ENCODE data around the gene RTTN. TPM values are rescaled to one million over a fixed set of nuclear protein-coding genes. Genes with fewer than 3 reads are reported as not detected.

RTTN gene
- polyA plus RNA-seq, 1 of the 3 experiments (the other 2 are of a cell fraction), result 4.7 TPM

DNA sequence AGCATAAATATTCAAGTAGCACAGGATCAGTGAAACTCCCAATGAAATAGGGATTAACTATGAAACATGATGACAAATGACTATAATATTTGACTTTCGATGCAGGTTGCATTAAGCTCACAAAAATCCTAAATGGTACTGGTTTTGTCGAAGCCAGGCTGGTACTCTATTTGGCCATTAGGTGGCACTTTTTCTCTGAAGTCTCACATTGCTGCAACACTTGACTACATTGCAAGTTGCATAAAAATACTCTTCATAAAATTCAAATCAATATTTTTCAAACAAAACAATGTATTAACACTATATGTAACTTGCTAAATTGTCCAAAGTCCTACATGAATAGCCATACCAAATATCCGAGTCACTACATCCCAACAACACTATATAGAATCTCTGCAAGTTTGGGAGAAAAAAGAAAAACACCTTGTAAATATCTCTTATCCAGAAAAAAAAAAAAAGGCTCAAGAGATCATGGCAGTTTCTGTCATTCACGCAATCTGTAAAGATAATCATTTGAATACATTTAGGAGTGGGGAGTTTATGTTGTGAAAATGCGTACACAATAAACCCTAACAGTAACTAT is 9.5 kb downstream of the RTTN start:
- TF ChIP-seq CTCF (IDR thresholded peaks at IDR 0.05) (peak; percentile 96), RAD21 (IDR thresholded peaks at IDR 0.05; ENCODE audit: low read length) (peak; percentile 91), SMC3 (IDR thresholded peaks at IDR 0.05; ENCODE audit: low read depth, low read length) (peak; percentile 93)
- TF ChIP-seq, protein P1, sequence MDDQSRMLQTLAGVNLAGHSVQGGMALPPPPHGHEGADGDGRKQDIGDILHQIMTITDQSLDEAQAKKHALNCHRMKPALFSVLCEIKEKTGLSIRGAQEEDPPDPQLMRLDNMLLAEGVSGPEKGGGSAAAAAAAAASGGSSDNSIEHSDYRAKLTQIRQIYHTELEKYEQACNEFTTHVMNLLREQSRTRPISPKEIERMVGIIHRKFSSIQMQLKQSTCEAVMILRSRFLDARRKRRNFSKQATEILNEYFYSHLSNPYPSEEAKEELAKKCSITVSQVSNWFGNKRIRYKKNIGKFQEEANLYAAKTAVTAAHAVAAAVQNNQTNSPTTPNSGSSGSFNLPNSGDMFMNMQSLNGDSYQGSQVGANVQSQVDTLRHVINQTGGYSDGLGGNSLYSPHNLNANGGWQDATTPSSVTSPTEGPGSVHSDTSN (IDR thresholded peaks at IDR 0.05), result no peak
- H3K9ac ChIP-seq, result no peak overlapping the region
- no peaks in the 10 kb centered on the region for H3K9me3 ChIP-seq
- 51% methylated on average over 5 of the region's 5 CpGs for WGBS (ENCODE audit: low lambda C conversion rate)
- H3K4me2 ChIP-seq, result no peak overlapping the region
- H3K27ac ChIP-seq (ENCODE audit: low read depth in 2 of 2, low read length in 1 of 2), result no peak overlapping the region
- DNase-seq, result peak; percentile 54
- H3K4me1 ChIP-seq (ENCODE audit: control insufficient read depth in 1 of 2, insufficient read depth in 2 of 2, low read depth in 1 of 2, low read length in 1 of 2), result no peaks in the 10 kb centered on the region
- no peaks in the 10 kb centered on the region for H4K20me1 ChIP-seq (ENCODE audit: insufficient read depth)
- H3F3A ChIP-seq (replicated peaks; ENCODE audit: insufficient read depth), result peaks cover 4% of the 10 kb centered on the region
- no peaks in the 10 kb centered on the region for H3K9me2 ChIP-seq
- no peak overlapping the region for H3K4me3 ChIP-seq (ENCODE audit: low read depth in 2 of 2, low read length in 1 of 2)
- ChIA-PET CTCF (interaction anchor here (0.6 to 8.6 kb wide), 36 partner anchors 9 to 304 kb away, joined by 3 to 127 read pairs (median 3); partner anchors contain the start of gene RTTN), POLR2A (no interaction called here)
- no peaks in the 10 kb centered on the region for H3K79me2 ChIP-seq (ENCODE audit: insufficient read depth)
- H3K27me3 ChIP-seq (ENCODE audit: insufficient read depth), result no peaks in the 10 kb centered on the region
- H2AFZ ChIP-seq (ENCODE audit: low read depth), result no peak overlapping the region
- peaks cover 36 to 37% of the 10 kb centered on the region in 2 experiments for H3K36me3 ChIP-seq (replicated peaks in 1 of 2; ENCODE audit: control insufficient read depth in 1 of 2, insufficient read depth in 2 of 2, low read length in 1 of 2)

GRCh38 chr18:70195014-70195614 is 10.4 kb downstream of the RTTN start:
- DNase-seq, result no peak
- Histone ChIP-seq H3K9me3 (no peaks in the 10 kb centered on the region), H3K36me3 (replicated peaks in 1 of 2; ENCODE audit: control insufficient read depth in 1 of 2, insufficient read depth in 2 of 2, low read length in 1 of 2) (peaks cover 33% of the 10 kb centered on the region in 2 experiments), H2AFZ (ENCODE audit: low read depth) (no peak overlapping the region), H4K20me1 (ENCODE audit: insufficient read depth) (no peaks in the 10 kb centered on the region), H3K4me1 (ENCODE audit: control insufficient read depth in 1 of 2, insufficient read depth in 2 of 2, low read depth in 1 of 2, low read length in 1 of 2) (no peaks in the 10 kb centered on the region), H3K79me2 (ENCODE audit: insufficient read depth) (no peaks in the 10 kb centered on the region), H3K27me3 (ENCODE audit: insufficient read depth) (no peaks in the 10 kb centered on the region), H3K4me2 (no peak overlapping the region), H3K4me3 (ENCODE audit: low read depth in 2 of 2, low read length in 1 of 2) (no peak overlapping the region), H3K9me2 (no peaks in the 10 kb centered on the region), H3F3A (replicated peaks; ENCODE audit: insufficient read depth) (peaks cover 4% of the 10 kb centered on the region), H3K27ac (ENCODE audit: low read depth in 2 of 2, low read length in 1 of 2) (no peak overlapping the region), H3K9ac (no peak overlapping the region)
- 76% methylated on average over 3 of the region's 3 CpGs for WGBS (ENCODE audit: low lambda C conversion rate)
- ChIA-PET POLR2A (no interaction called here), CTCF (interaction anchor here (0.6 to 8.6 kb wide), 38 partner anchors 8 to 1348 kb away, joined by 3 to 127 read pairs (median 3); partner anchors contain the start of gene RTTN)
- no peak for TF ChIP-seq YY1 (IDR thresholded peaks at IDR 0.05; ENCODE audit: low read depth)
- no peak for TF ChIP-seq SIN3A (IDR thresholded peaks at IDR 0.05; ENCODE audit: borderline replicate concordance, low read depth, low read length)
- no peak for TF ChIP-seq CHD2 (IDR thresholded peaks at IDR 0.05; ENCODE audit: low read length, partially characterized antibody)
- no peak for TF ChIP-seq MXI1 (IDR thresholded peaks at IDR 0.05; ENCODE audit: low read depth, low read length)
- TF ChIP-seq TAF1 (IDR thresholded peaks at IDR 0.05; ENCODE audit: borderline replicate concordance, low read depth, low read length), result no peak
- no peak for TF ChIP-seq EP300 (IDR thresholded peaks at IDR 0.05; ENCODE audit: borderline replicate concordance in 1 of 2, low read depth in 1 of 2, low read length in 1 of 2)
- TF ChIP-seq, protein P1 (IDR thresholded peaks at IDR 0.05), result no peak
- no peak for TF ChIP-seq ELF1 (IDR thresholded peaks at IDR 0.05)
- no peak for TF ChIP-seq RFX5 (IDR thresholded peaks at IDR 0.05; ENCODE audit: low read length)
- TF ChIP-seq, protein P2, sequence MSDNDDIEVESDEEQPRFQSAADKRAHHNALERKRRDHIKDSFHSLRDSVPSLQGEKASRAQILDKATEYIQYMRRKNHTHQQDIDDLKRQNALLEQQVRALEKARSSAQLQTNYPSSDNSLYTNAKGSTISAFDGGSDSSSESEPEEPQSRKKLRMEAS (IDR thresholded peaks at IDR 0.05; ENCODE audit: low read depth), result no peak
- TF ChIP-seq JUND (IDR thresholded peaks at IDR 0.05), result no peak

All from SK-N-SH (cell line).